H9 (cell line): Measurements from ENCODE around the gene KRT84. TPM values are rescaled to one million over a fixed set of nuclear protein-coding genes. Genes with fewer than 3 reads are reported as not detected.

ENCODE experiments used
- DNase-seq: peaks from one replicate; pipeline ENCODE4 v3.0.0-alpha.2; 2017
- H2AFZ ChIP-seq: one replicate; pipeline ENCODE4 v1.6.1; 2013; ENCODE audit warnings: mild to moderate bottlenecking, low read length, control low read depth, moderate library complexity
- H2AK5ac ChIP-seq: 2 replicates; pipeline ENCODE4 v1.6.1; 2013; ENCODE audit warnings: low read length, control low read depth, mixed read lengths; ENCODE audit not compliant: insufficient read length
- H2BK120ac ChIP-seq: one replicate; pipeline ENCODE4 v1.6.1; 2013; ENCODE audit warnings: low read depth, mild to moderate bottlenecking, low read length, control low read depth, inconsistent platforms; ENCODE audit not compliant: poor library complexity, severe bottlenecking
- H2BK12ac ChIP-seq: 2 replicates; pipeline ENCODE4 v1.6.1; 2013; ENCODE audit warnings: low read length, control low read depth, mixed read lengths, low read depth; ENCODE audit not compliant: insufficient read length
- H2BK15ac ChIP-seq: 2 replicates; pipeline ENCODE4 v1.6.1; 2013; ENCODE audit warnings: low read depth, low read length, control low read depth
- H2BK20ac ChIP-seq: one replicate; pipeline ENCODE4 v1.6.1; 2013; ENCODE audit warnings: low read depth, mild to moderate bottlenecking, low read length, control low read depth, inconsistent platforms; ENCODE audit not compliant: poor library complexity, severe bottlenecking
- H2BK5ac ChIP-seq: 2 replicates; pipeline ENCODE4 v1.6.1; 2013; ENCODE audit warnings: low read length, control low read depth, mixed read lengths; ENCODE audit not compliant: insufficient read length
- H3K14ac ChIP-seq: 2 replicates; pipeline ENCODE4 v1.6.1; 2013; ENCODE audit warnings: low read length, control low read depth; ENCODE audit not compliant: insufficient read depth
- H3K18ac ChIP-seq: 2 replicates; pipeline ENCODE4 v1.6.1; 2013; ENCODE audit warnings: low read depth, mild to moderate bottlenecking, mixed read lengths, low read length, control low read depth; ENCODE audit not compliant: insufficient read length
- H3K23ac ChIP-seq: 2 replicates; pipeline ENCODE4 v1.6.1; 2013; ENCODE audit warnings: low read length, control low read depth, mixed read lengths, low read depth; ENCODE audit not compliant: insufficient read length
- H3K23me2 ChIP-seq: 2 replicates; pipeline ENCODE4 v1.6.1; 2013; ENCODE audit warnings: low read depth, mild to moderate bottlenecking, mixed read lengths, low read length, control low read depth; ENCODE audit not compliant: insufficient read length, poor library complexity, severe bottlenecking
- H3K27ac ChIP-seq: 2 replicates; pipeline ENCODE4 v1.5.1; 2013; ENCODE audit warnings: low read length, control low read depth, mixed read lengths, low read depth; ENCODE audit not compliant: insufficient read length
- H3K27me3 ChIP-seq: 2 replicates; pipeline ENCODE4 v1.6.1; 2013; ENCODE audit warnings: low read length, control low read depth, inconsistent platforms; ENCODE audit not compliant: insufficient read depth
- H3K4ac ChIP-seq: 2 replicates; pipeline ENCODE4 v1.6.1; 2013; ENCODE audit warnings: low read depth, mild to moderate bottlenecking, control low read depth, inconsistent platforms, low read length, moderate library complexity
- H3K4me1 ChIP-seq: 2 replicates; pipeline ENCODE4 v1.6.1; 2013; ENCODE audit warnings: low read length, control low read depth, inconsistent platforms; ENCODE audit not compliant: insufficient read depth
- H3K4me2 ChIP-seq: 2 replicates; pipeline ENCODE4 v1.6.1; 2013; ENCODE audit warnings: low read length, control low read depth, mixed read lengths; ENCODE audit not compliant: insufficient read length, insufficient read depth
- H3K56ac ChIP-seq: 2 replicates; pipeline ENCODE4 v1.6.1; 2013; ENCODE audit warnings: low read depth, mild to moderate bottlenecking, mixed read lengths, low read length, control low read depth; ENCODE audit not compliant: insufficient read length
- H3K79me1 ChIP-seq: 2 replicates; pipeline ENCODE4 v1.6.1; 2013; ENCODE audit warnings: low read depth, mild to moderate bottlenecking, moderate library complexity, low read length, control low read depth, inconsistent platforms; ENCODE audit not compliant: insufficient read depth, poor library complexity, severe bottlenecking
- H3K79me2 ChIP-seq: 2 replicates; pipeline ENCODE4 v1.6.1; 2013; ENCODE audit warnings: low read length, control low read depth, inconsistent platforms; ENCODE audit not compliant: insufficient read depth
- H3K9ac ChIP-seq: 2 replicates; pipeline ENCODE4 v1.6.1; 2013; ENCODE audit warnings: low read length, control low read depth, mixed read lengths; ENCODE audit not compliant: insufficient read length; ENCODE audit errors: extremely low read depth
- H3K9me3 ChIP-seq: one replicate; pipeline ENCODE4 v1.6.1; 2013; ENCODE audit warnings: low read depth, low read length, inconsistent platforms; ENCODE audit not compliant: control insufficient read depth
- H3T11ph ChIP-seq: one replicate; pipeline ENCODE4 v1.6.1; 2013; ENCODE audit warnings: mild to moderate bottlenecking, low read length, control low read depth, inconsistent platforms
- H4K20me1 ChIP-seq: one replicate; pipeline ENCODE4 v1.6.1; 2013; ENCODE audit not compliant: control insufficient read depth, insufficient read length, insufficient read depth
- H4K5ac ChIP-seq: 2 replicates; pipeline ENCODE4 v1.6.1; 2013; ENCODE audit warnings: low read depth, mild to moderate bottlenecking, mixed read lengths, low read length, control low read depth; ENCODE audit not compliant: insufficient read length
- H4K8ac ChIP-seq: replicated peaks from 2 replicates; pipeline ENCODE4 v1.6.1; 2013; ENCODE audit warnings: low read length, control low read depth, mixed read lengths, low read depth; ENCODE audit not compliant: insufficient read length
- H4K91ac ChIP-seq: 2 replicates; pipeline ENCODE4 v1.6.1; 2013; ENCODE audit warnings: low read depth, mild to moderate bottlenecking, moderate library complexity, mixed read lengths, low read length, control low read depth; ENCODE audit not compliant: insufficient read length
- H3K27ac Mint-ChIP-seq, 3 experiments: 2 replicates in 2 of 3; 3 replicates in 1 of 3; pipeline ENCODE4 v1.8.0; 2020 to 2021; ENCODE audit warnings: mixed read lengths in 3 of 3, mild to moderate bottlenecking in 1 of 3, moderate library complexity in 1 of 3
- H3K27me3 Mint-ChIP-seq: 2 replicates; pipeline ENCODE4 v1.8.0; 2021; ENCODE audit warnings: low read depth, mild to moderate bottlenecking, moderate library complexity, mixed read lengths
- H3K36me3 Mint-ChIP-seq, 3 experiments: 2 replicates in 2 of 3; 3 replicates in 1 of 3; pipeline ENCODE4 v1.8.0; 2020 to 2021; ENCODE audit warnings: low read depth in 3 of 3, mixed read lengths in 3 of 3; ENCODE audit not compliant: insufficient read depth in 1 of 3
- H3K4me1 Mint-ChIP-seq, 2 experiments: 2 replicates each; pipeline ENCODE4 v1.8.0; 2020; ENCODE audit warnings: mixed read lengths in 2 of 2
- H3K4me3 Mint-ChIP-seq, 2 experiments: 2 replicates in 1 of 2; 3 replicates in 1 of 2; pipeline ENCODE4 v1.8.0; 2020 to 2021; ENCODE audit warnings: mild to moderate bottlenecking in 2 of 2, mixed read lengths in 2 of 2, moderate library complexity in 1 of 2
- H3K9me3 Mint-ChIP-seq, 2 experiments: 2 replicates in 1 of 2; 3 replicates in 1 of 2; pipeline ENCODE4 v1.8.0; 2020; ENCODE audit warnings: mild to moderate bottlenecking in 2 of 2, mixed read lengths in 2 of 2, moderate library complexity in 1 of 2
- CTCF ChIP-seq: fragments of 200-600 bp; sonication (generic); conservative IDR thresholded peaks from 3 replicates; pipeline ENCODE4 v1.8.0; 2021; ENCODE audit warnings: antibody characterized with exemption, mild to moderate bottlenecking
- WGBS: extraction: QIAGEN DNeasy Blood & Tissue Kit; methylation state at CpG from one replicate; pipeline ENCODE4 v1.1.7; 2013; ENCODE audit warnings: missing lambda C conversion rate, low lambda C conversion rate, mixed read lengths; ENCODE audit not compliant: insufficient read length; ENCODE audit errors: extremely low coverage; 5-methylcytosine and 5-hydroxymethylcytosine counted together
- total RNA-seq: library from RNA; stranded (reverse); gene quantifications from 2 replicates; pipeline ENCODE4 v1.2.1, GENCODE V29; 2021

Gene KRT84
- total RNA-seq, 1 experiment from 2014 or later: not detected

- no peak overlapping the region for H2BK120ac ChIP-seq
- H3K14ac ChIP-seq: no peak overlapping the region
- H3K79me1 ChIP-seq: no peaks in the 10 kb centered on the region
- H3K4me1 Mint-ChIP-seq: peaks cover 9 to 10% of the 10 kb centered on the region in 2 experiments
- no peaks in the 10 kb centered on the region for H3K36me3 Mint-ChIP-seq
- H3K56ac ChIP-seq: no peak overlapping the region
- no peak overlapping the region for H3K4ac ChIP-seq
- H3K79me2 ChIP-seq: no peaks in the 10 kb centered on the region
- H2BK15ac ChIP-seq: no peak overlapping the region
- no peak overlapping the region for H3K9ac ChIP-seq
- WGBS: no CpG with 5 or more reads among the region's 3 CpGs
- no peak overlapping the region for H3T11ph ChIP-seq
- H2AFZ ChIP-seq: no peak overlapping the region
- no peak overlapping the region for H2BK12ac ChIP-seq
- no peak overlapping the region for H2BK20ac ChIP-seq
- no peaks in the 10 kb centered on the region for H3K4me1 ChIP-seq
- no peaks in the 10 kb centered on the region for H3K9me3 Mint-ChIP-seq
- H3K27me3 Mint-ChIP-seq: peaks cover 1% of the 10 kb centered on the region; the same call in 1 of the 2 replicates
- no peak for TF ChIP-seq CTCF
- H4K5ac ChIP-seq: no peak overlapping the region
- no peaks in the 10 kb centered on the region for H3K23me2 ChIP-seq
- H3K4me2 ChIP-seq: no peak overlapping the region
- no peak overlapping the region for H4K8ac ChIP-seq
- H3K27ac ChIP-seq: no peak overlapping the region
- H2AK5ac ChIP-seq: no peak overlapping the region
- no peaks in the 10 kb centered on the region for H4K20me1 ChIP-seq
- DNase-seq: no peak
- H4K91ac ChIP-seq: no peak overlapping the region
- H3K4me3 Mint-ChIP-seq: no peak overlapping the region
- H3K27ac Mint-ChIP-seq: no peak overlapping the region
- H3K23ac ChIP-seq: no peak overlapping the region
- H3K9me3 ChIP-seq: no peaks in the 10 kb centered on the region
- H3K27me3 ChIP-seq: no peaks in the 10 kb centered on the region
- no peak overlapping the region for H2BK5ac ChIP-seq
- H3K18ac ChIP-seq: no peak overlapping the region
These were observed 52.1 kb downstream of the KRT84 start for GRCh38 chr12:52333321-52333720.
